ENCODE data around the gene ZSCAN5A. TPM values are rescaled to one million over a fixed set of nuclear protein-coding genes. Genes with fewer than 3 reads are reported as not detected.

The ZSCAN5A gene
- polyA plus RNA-seq, 6 donors from 2014 or later = 5.3 to 8.1 (median 7.0) TPM; not detected in 1

- H3K27ac Mint-ChIP-seq = no peak overlapping the region
- peaks cover 0 to 5% (median 4%) of the 10 kb centered on the region in 3 donors for H3K4me1 Mint-ChIP-seq
- H3K4me3 Mint-ChIP-seq = no peak overlapping the region
- DNase-seq = no peak
- peaks cover 0 to 37% (median 32%) of the 10 kb centered on the region in 3 donors for H3K27me3 Mint-ChIP-seq
- no peaks in the 10 kb centered on the region for H3K36me3 Mint-ChIP-seq
- ATAC-seq (ENCODE audit: low read depth in 2 of 2) = no peak
- H3K9me3 Mint-ChIP-seq = no peaks in the 10 kb centered on the region
Observed at GRCh38 chr19:56174086-56174485, 140.6 kb downstream of the ZSCAN5A start.

Other genes starting within 250 kb of the ZSCAN5A start
- 1 to 10 TPM; 1.4 to 4.7 (median 2.5) TPM for gene ZNF787, start 193.5 kb downstream of the ZSCAN5A start, polyA plus RNA-seq (ENCODE audit: low read depth in 6 of 6)
- 10 to 100 TPM in 5 of 6 donors, 1 to 10 TPM in 1; 9.7 to 24.6 (median 13.1) TPM for gene ZNF444, start 173.6 kb downstream of the ZSCAN5A start, polyA plus RNA-seq (ENCODE audit: low read depth in 6 of 6)
- gene GALP, start 138.8 kb downstream of the ZSCAN5A start, polyA plus RNA-seq (ENCODE audit: low read depth in 6 of 6) = not detected
- not detected for gene ZSCAN5B, start 117.1 kb downstream of the ZSCAN5A start, polyA plus RNA-seq (ENCODE audit: low read depth in 6 of 6)
- gene ZSCAN5C, start 112.6 kb downstream of the ZSCAN5A start, polyA plus RNA-seq (ENCODE audit: low read depth in 6 of 6) = under 1 TPM in 1 of 6 donors, not detected in 5; 0.15 TPM
- not detected for gene EDDM13, start 42.1 kb downstream of the ZSCAN5A start, polyA plus RNA-seq (ENCODE audit: low read depth in 6 of 6)
- 1 to 10 TPM; 6.3 to 8.6 (median 7.3) TPM for gene ZNF582, start 78.7 kb upstream of the ZSCAN5A start, polyA plus RNA-seq (ENCODE audit: low read depth in 6 of 6)
- gene ZNF583, start 89.5 kb upstream of the ZSCAN5A start, polyA plus RNA-seq (ENCODE audit: low read depth in 6 of 6) = 10 to 100 TPM; 15.1 to 33.2 (median 16.8) TPM
- 10 to 100 TPM in 3 of 6 donors, 1 to 10 TPM in 3; 5.5 to 13.4 (median 9.7) TPM for gene ZNF667, start 162.5 kb upstream of the ZSCAN5A start, polyA plus RNA-seq (ENCODE audit: low read depth in 6 of 6)
- gene ZNF471, start 193.0 kb upstream of the ZSCAN5A start, polyA plus RNA-seq (ENCODE audit: low read depth in 6 of 6) = 1 to 10 TPM in 2 of 6 donors, under 1 TPM in 3, not detected in 1; 0.45 to 2.0 (median 0.51) TPM
- gene ZFP28, start 224.1 kb upstream of the ZSCAN5A start, polyA plus RNA-seq (ENCODE audit: low read depth in 6 of 6) = 1 to 10 TPM in 5 of 6 donors, not detected in 1; 1.8 to 4.7 (median 4.1) TPM